ENCODE results near the gene SBNO2. TPM values are rescaled to one million over a fixed set of nuclear protein-coding genes. Genes with fewer than 3 reads are reported as not detected.

The SBNO2 gene
- total and polyA plus RNA-seq, 2 of the 4 experiments (the other 2 are of a cell fraction) = 13.4 to 40.5 TPM

GRCh38 chr19:1221904-1222255 lies 47.8 kb upstream of the SBNO2 start:
- H3K9me3 ChIP-seq (ENCODE audit: control insufficient read depth, insufficient read depth, low read length) = no peaks in the 10 kb centered on the region
- no peak overlapping the region for H3K4me3 ChIP-seq (ENCODE audit: insufficient read depth, low read depth, low read length)
- no peak overlapping the region for H2AK5ac ChIP-seq (ENCODE audit: low read depth, low read length)
- in situ Hi-C loops (cut with MboI; ENCODE audit: low sequenced_read_pairs) = no loop called here
- H3K27ac ChIP-seq (ENCODE audit: insufficient read depth, low read length) = no peak overlapping the region
- ChIA-PET POLR2A (ENCODE audit: unreplicated experiment) (no interaction called here), CTCF (no interaction called here)
- peaks cover 36% of the 10 kb centered on the region for H4K20me1 ChIP-seq (ENCODE audit: insufficient read depth, low read length)
- TF ChIP-seq MXI1 (IDR thresholded peaks at IDR 0.05; ENCODE audit: borderline replicate concordance, low read depth, low read length) (no peak), SMC3 (IDR thresholded peaks at IDR 0.05; ENCODE audit: low read depth, low read length) (no peak), BHLHE40 (IDR thresholded peaks at IDR 0.05; ENCODE audit: low read depth, low read length) (no peak), USF2 (IDR thresholded peaks at IDR 0.05; ENCODE audit: low read depth, low read length) (no peak), CTCF (conservative IDR thresholded peaks at IDR 0.05; ENCODE audit: low read depth, low read length) (no peak), CEBPB (IDR thresholded peaks at IDR 0.05; ENCODE audit: low read depth, low read length) (no peak), RFX5 (IDR thresholded peaks at IDR 0.05; ENCODE audit: low read depth, low read length) (no peak), RCOR1 (IDR thresholded peaks at IDR 0.05; ENCODE audit: insufficient replicate concordance, low read length) (no peak), FOS (IDR thresholded peaks at IDR 0.05; ENCODE audit: low read depth, low read length) (no peak), MAFK (IDR thresholded peaks at IDR 0.05; ENCODE audit: low read depth, low read length) (no peak), ELK1 (IDR thresholded peaks at IDR 0.05; ENCODE audit: borderline replicate concordance, low read depth, low read length) (no peak)
- H3K27me3 ChIP-seq (ENCODE audit: control insufficient read depth, insufficient read depth, low read length) = no peaks in the 10 kb centered on the region
- intact Hi-C loops (cut with micrococcal nuclease) = loop anchor here (2.0 kb wide), 1 partner anchor 45 kb away; no protein-coding TSS in a partner anchor
- no peak overlapping the region for H4K8ac ChIP-seq (ENCODE audit: low read depth in 2 of 2, low read length in 2 of 2)
- peak overlapping the region; percentile 37 for H2AK9ac ChIP-seq (replicated peaks; ENCODE audit: low read depth, low read length, poor library complexity)
- H3K79me1 ChIP-seq (ENCODE audit: low read depth in 1 of 2, low read length in 2 of 2) = peaks cover 12 to 51% of the 10 kb centered on the region in 2 experiments; a peak in 3 of 4 replicates
- no peak overlapping the region for H3K4me2 ChIP-seq (ENCODE audit: low read depth, low read length)
- no peak overlapping the region for H2BK5ac ChIP-seq (ENCODE audit: low read depth, low read length, poor library complexity, severe bottlenecking)
- H3K4me1 ChIP-seq (ENCODE audit: control insufficient read depth, insufficient read depth, low read length) = no peaks in the 10 kb centered on the region
- no peak overlapping the region for H3K18ac ChIP-seq (ENCODE audit: low read depth, low read length)
- H3K56ac ChIP-seq (ENCODE audit: extremely low read depth, insufficient read depth, low read length) = no peak overlapping the region
- dilution Hi-C loops (cut with HindIII; ENCODE audit: low sequenced_read_pairs, unreplicated experiment) = no loop called here
- no peaks in the 10 kb centered on the region for H3K9me1 ChIP-seq (ENCODE audit: insufficient read depth, low read length)
- H3K36me3 ChIP-seq (ENCODE audit: control insufficient read depth, insufficient read depth, low read length) = peaks cover 44% of the 10 kb centered on the region
- no peak overlapping the region for H3K23ac ChIP-seq (ENCODE audit: low read depth, low read length)
- H2BK120ac ChIP-seq (ENCODE audit: low read depth, low read length) = no peak overlapping the region
- ATAC-seq (ENCODE audit: low read depth) (no peak), DNase-seq (no peak)
- H4K5ac ChIP-seq (ENCODE audit: low read depth, low read length) = no peak overlapping the region
- H4K91ac ChIP-seq (ENCODE audit: insufficient read depth, low read depth, low read length) = no peak overlapping the region
- H3K14ac ChIP-seq (replicated peaks; ENCODE audit: low read depth, low read length) = no peak overlapping the region
- no peak overlapping the region for H2AFZ ChIP-seq (replicated peaks; ENCODE audit: low read length, poor library complexity)
- BruUV-seq (replicated peaks) = no TSS peak
- H2BK20ac ChIP-seq (ENCODE audit: low read depth, low read length) = no peak overlapping the region
- H3K4ac ChIP-seq (ENCODE audit: low read depth, low read length) = no peak overlapping the region
- 100% methylated on average over 13 of the region's 22 CpGs; no CpG with 5 or more reads in 1 of the 2 experiments for WGBS, 2 experiments (ENCODE audit: extremely low coverage in 2 of 2, insufficient read length in 1 of 2)
- no peak overlapping the region for H2BK15ac ChIP-seq (ENCODE audit: low read depth, low read length)
- H3K9ac ChIP-seq (ENCODE audit: low read depth, low read length) = no peak overlapping the region

All from IMR-90 (cell line).